IPS-20b (cell line): Measurements from ENCODE around the gene TFCP2L1.

Experiments used
- H3K27ac ChIP-seq: one replicate; pipeline ENCODE4 v1.5.1; 2013; ENCODE audit warnings: low read length
- H3K27me3 ChIP-seq: 2 replicates; pipeline ENCODE4 v1.6.1; 2013; ENCODE audit warnings: mild to moderate bottlenecking, low read length, inconsistent platforms; ENCODE audit not compliant: insufficient read depth
- H3K36me3 ChIP-seq: 2 replicates; pipeline ENCODE4 v1.6.1; 2013; ENCODE audit warnings: low read depth, mild to moderate bottlenecking, inconsistent platforms, low read length, moderate library complexity; ENCODE audit not compliant: insufficient read depth
- H3K4me1 ChIP-seq: 2 replicates; pipeline ENCODE4 v1.6.1; 2013; ENCODE audit warnings: mild to moderate bottlenecking, control low read depth, inconsistent platforms, low read length, moderate library complexity; ENCODE audit not compliant: insufficient read depth
- H3K4me3 ChIP-seq: 2 replicates; pipeline ENCODE4 v1.5.1; 2013; ENCODE audit warnings: mild to moderate bottlenecking, low read length, inconsistent platforms
- H3K9ac ChIP-seq: 2 replicates; pipeline ENCODE4 v1.6.1; 2013; ENCODE audit warnings: low read depth, mild to moderate bottlenecking, inconsistent platforms, low read length, moderate library complexity
- H3K9me3 ChIP-seq: 2 replicates; pipeline ENCODE4 v1.6.1; 2013; ENCODE audit warnings: mild to moderate bottlenecking, low read depth, low read length, inconsistent platforms; ENCODE audit not compliant: insufficient read depth

Gene TFCP2L1

DNA sequence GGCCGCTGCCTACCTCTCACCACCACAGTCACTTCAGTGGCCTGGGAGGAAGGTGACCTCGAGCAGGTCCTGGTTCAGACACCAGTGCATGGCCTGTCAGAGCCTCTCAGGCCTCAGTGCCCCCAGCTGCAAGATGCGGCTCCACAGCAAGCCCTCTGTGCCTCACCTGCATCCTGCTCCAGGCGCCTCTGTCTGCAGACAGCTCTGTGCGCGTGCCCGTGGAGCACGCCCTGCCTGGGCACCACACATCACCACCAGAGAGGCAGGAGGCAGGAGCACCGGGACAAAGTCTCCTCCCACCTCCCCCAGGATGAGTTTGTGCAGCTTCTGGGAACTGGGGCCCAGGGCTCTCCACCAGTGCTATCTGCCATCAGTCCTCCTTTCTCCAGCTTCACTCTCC, 98.7 kb downstream of the TFCP2L1 start:
- Histone ChIP-seq H3K27ac (no peak overlapping the region), H3K9me3 (no peaks in the 10 kb centered on the region), H3K36me3 (no peaks in the 10 kb centered on the region), H3K4me3 (no peak overlapping the region), H3K4me1 (no peaks in the 10 kb centered on the region), H3K27me3 (no peaks in the 10 kb centered on the region), H3K9ac (no peak overlapping the region)

DNA sequence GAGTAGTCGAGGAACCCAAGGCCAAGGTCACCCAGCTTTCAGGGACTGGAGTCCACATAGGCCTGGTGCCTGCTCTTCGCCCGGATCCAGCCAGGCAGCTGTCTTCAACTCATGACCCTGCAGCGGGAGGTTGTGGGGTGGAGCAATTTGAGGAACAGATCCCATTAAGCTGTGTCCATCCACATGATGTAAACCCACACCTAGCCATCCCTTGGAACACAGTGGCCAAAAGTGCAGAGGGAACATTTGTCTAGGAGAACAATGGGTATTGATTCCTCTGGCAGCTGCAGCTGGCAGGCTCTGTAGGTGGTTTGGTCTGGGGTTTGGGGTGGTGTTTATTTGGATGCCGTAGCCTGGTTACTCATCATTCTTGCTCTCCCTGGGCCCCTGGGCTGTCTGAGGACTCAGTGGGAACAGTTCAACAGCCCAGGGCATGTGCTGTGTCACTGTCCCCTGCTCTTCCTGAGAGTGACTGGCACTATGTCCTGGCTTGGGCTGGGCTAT, 99.4 kb downstream of the TFCP2L1 start:
- no peaks in the 10 kb centered on the region for H3K4me1 ChIP-seq
- no peak overlapping the region for H3K4me3 ChIP-seq
- no peaks in the 10 kb centered on the region for H3K9me3 ChIP-seq
- no peaks in the 10 kb centered on the region for H3K27me3 ChIP-seq
- H3K27ac ChIP-seq, result no peak overlapping the region
- H3K9ac ChIP-seq, result no peak overlapping the region
- H3K36me3 ChIP-seq, result no peaks in the 10 kb centered on the region

- no peak overlapping the region for H3K27ac ChIP-seq
- H3K36me3 ChIP-seq, result no peaks in the 10 kb centered on the region
- H3K4me1 ChIP-seq, result no peaks in the 10 kb centered on the region
- no peaks in the 10 kb centered on the region for H3K27me3 ChIP-seq
- H3K9ac ChIP-seq, result no peak overlapping the region
- no peaks in the 10 kb centered on the region for H3K9me3 ChIP-seq
- no peak overlapping the region for H3K4me3 ChIP-seq
Observed at GRCh38 chr2:121185111-121185510, 99.9 kb downstream of the TFCP2L1 start.

DNA sequence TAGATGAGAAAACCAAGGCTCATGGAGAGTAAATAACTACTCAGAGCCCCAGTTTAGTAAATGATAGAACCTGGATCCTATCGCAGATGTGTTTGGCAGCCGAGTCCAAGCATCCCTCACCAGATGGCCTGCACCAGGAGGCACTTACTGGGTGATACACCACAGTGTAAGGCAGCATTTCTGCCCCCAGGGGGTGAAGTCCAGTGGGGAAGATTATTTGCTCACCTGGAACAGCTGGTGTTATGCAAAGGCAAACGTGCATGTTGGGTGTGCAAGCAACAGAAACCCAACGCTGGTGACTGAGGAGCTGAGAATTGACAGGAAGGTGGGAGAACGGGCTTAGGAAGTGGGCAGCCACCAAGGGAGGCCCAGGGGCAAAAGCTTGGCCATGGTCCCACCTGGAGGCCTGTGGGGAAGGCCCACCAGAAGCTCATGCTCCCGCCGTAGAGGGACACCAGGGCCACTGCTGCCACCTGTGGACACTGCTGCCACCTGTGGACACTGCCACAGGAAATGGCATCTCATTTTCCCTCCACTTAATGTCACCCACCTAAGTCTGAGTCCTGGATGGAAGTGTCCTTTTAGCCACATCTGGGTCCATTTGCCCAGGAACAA, 100.6 kb downstream of the TFCP2L1 start:
- H3K27ac ChIP-seq, result no peak overlapping the region

GRCh38 chr2:121182520-121182919, 102.5 kb downstream of the TFCP2L1 start:
- Histone ChIP-seq H3K9me3 (no peaks in the 10 kb centered on the region), H3K27ac (no peak overlapping the region), H3K9ac (no peak overlapping the region), H3K4me1 (no peaks in the 10 kb centered on the region), H3K27me3 (no peaks in the 10 kb centered on the region), H3K36me3 (no peaks in the 10 kb centered on the region), H3K4me3 (no peak overlapping the region)

More for the DNA sequence above, 100.6 kb downstream of the TFCP2L1 start:
- Histone ChIP-seq H3K4me1 (no peaks in the 10 kb centered on the region), H3K27me3 (no peaks in the 10 kb centered on the region), H3K9me3 (no peaks in the 10 kb centered on the region), H3K9ac (no peak overlapping the region), H3K36me3 (no peaks in the 10 kb centered on the region), H3K4me3 (no peak overlapping the region)

DNA sequence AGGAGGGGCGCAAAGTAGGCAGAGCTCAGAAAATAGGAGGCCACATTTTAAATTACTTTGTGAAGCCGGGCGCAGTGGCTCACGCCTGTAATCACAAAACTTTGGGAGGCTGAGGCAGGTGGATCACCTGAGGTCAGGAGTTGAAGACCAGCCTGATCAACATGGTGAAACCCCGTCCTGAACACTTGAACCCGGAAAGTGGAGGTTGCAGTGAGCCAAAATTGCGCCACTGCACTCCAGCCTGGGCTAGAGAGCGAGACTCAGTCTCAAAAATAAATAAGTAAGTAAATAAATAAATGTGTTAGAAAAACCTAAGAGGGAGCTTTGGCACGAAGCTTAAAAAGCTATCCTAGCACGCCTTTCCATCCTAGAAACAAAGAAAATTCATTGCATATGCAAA, 105.5 kb downstream of the TFCP2L1 start:
- no peak overlapping the region for H3K27ac ChIP-seq
- no peaks in the 10 kb centered on the region for H3K27me3 ChIP-seq
- no peak overlapping the region for H3K4me3 ChIP-seq
- H3K9me3 ChIP-seq, result no peaks in the 10 kb centered on the region
- H3K36me3 ChIP-seq, result no peaks in the 10 kb centered on the region
- no peaks in the 10 kb centered on the region for H3K4me1 ChIP-seq
- H3K9ac ChIP-seq, result no peak overlapping the region

- Histone ChIP-seq H3K9me3 (no peaks in the 10 kb centered on the region), H3K27ac (no peak overlapping the region), H3K4me1 (no peaks in the 10 kb centered on the region), H3K27me3 (no peaks in the 10 kb centered on the region), H3K4me3 (no peak overlapping the region), H3K36me3 (no peaks in the 10 kb centered on the region), H3K9ac (no peak overlapping the region)
Observed at GRCh38 chr2:121178730-121179129, 106.3 kb downstream of the TFCP2L1 start.

GRCh38 chr2:121177896-121178295, 107.1 kb downstream of the TFCP2L1 start:
- Histone ChIP-seq H3K4me3 (no peak overlapping the region), H3K27ac (no peak overlapping the region), H3K27me3 (no peaks in the 10 kb centered on the region), H3K9me3 (no peaks in the 10 kb centered on the region), H3K36me3 (no peaks in the 10 kb centered on the region), H3K4me1 (no peaks in the 10 kb centered on the region), H3K9ac (no peak overlapping the region)

DNA sequence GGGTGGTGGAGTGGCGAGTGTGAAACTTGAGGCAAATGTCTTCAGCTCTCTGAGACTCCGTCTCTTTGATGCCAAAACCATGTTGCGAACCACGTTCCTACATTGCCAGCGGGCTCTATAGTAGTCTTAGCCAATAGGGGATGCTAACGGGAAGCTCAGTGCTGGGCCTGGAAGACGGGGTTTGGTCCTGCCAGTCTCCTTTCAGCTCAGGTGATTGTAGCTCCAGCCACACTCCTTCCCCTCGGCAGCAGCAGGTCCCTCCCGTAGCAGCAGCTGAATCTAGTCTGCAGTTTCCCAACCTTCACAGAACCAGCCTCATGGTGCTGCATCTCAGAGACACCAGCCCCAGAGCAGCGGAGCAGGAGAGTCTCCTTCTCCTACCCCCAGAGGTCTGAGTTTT, 109.7 kb downstream of the TFCP2L1 start:
- Histone ChIP-seq H3K27ac (no peak overlapping the region), H3K4me1 (no peaks in the 10 kb centered on the region), H3K9ac (no peak overlapping the region), H3K27me3 (no peaks in the 10 kb centered on the region), H3K9me3 (no peaks in the 10 kb centered on the region), H3K36me3 (no peaks in the 10 kb centered on the region), H3K4me3 (no peak overlapping the region)

DNA sequence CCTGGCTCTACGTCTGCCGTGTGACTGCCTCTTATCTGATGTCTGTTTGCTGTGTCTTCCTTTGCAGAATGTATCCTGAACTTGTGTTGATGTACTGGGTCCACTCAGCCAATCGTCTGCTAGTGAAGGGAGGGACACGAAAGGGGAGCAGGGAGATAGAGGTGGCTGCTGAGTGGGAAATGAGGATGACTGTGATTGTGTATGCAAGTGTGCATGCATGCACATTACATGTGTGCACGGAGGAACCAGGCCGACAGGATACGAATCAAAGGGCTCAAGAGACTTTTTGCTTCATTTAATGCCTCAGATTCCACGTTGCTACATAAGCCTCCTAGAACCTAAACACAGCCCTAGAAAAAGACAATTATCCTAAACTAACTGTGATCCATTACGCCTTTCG, 111.2 kb downstream of the TFCP2L1 start:
- Histone ChIP-seq H3K36me3 (no peaks in the 10 kb centered on the region), H3K27ac (no peak overlapping the region), H3K4me1 (no peaks in the 10 kb centered on the region), H3K27me3 (no peaks in the 10 kb centered on the region), H3K4me3 (no peak overlapping the region), H3K9me3 (no peaks in the 10 kb centered on the region), H3K9ac (no peak overlapping the region)

DNA sequence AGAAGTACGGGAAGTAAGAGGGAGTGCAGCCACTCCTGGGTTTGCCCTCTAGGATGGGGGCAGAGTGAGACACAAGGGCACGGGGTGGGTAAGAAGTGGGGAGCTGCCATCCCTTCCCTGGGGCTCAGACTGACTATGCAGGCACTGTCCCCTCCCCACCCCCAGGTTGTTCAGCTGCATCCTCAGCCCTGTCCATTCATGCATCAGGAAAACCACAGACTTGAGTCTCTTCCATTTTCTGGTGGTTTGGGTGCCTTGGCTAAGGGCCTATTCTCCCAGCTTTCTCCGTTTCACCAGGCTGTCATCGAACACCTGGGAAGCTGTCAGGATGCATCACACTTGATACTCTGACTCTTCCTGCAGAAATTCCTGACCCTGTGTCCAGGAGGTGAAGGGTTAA, 111.9 kb downstream of the TFCP2L1 start:
- Histone ChIP-seq H3K27ac (no peak overlapping the region), H3K4me1 (no peaks in the 10 kb centered on the region), H3K27me3 (no peaks in the 10 kb centered on the region), H3K36me3 (no peaks in the 10 kb centered on the region), H3K4me3 (no peak overlapping the region), H3K9ac (no peak overlapping the region), H3K9me3 (no peaks in the 10 kb centered on the region)

- Histone ChIP-seq H3K36me3 (no peaks in the 10 kb centered on the region), H3K9me3 (no peaks in the 10 kb centered on the region), H3K27ac (no peak overlapping the region), H3K9ac (no peak overlapping the region), H3K4me1 (no peaks in the 10 kb centered on the region), H3K27me3 (no peaks in the 10 kb centered on the region), H3K4me3 (no peak overlapping the region)
Observed at GRCh38 chr2:121172456-121172855, 112.5 kb downstream of the TFCP2L1 start.
